Activated naive CD4-positive, alpha-beta T cell treated with anti-CD3 and anti-CD28 coated beads for 36 hours (primary cell): Measurements from ENCODE around the gene MRPL14. TPM values are rescaled to one million over a fixed set of nuclear protein-coding genes. Genes with fewer than 3 reads are reported as not detected.
A peak's percentile ranks its signal among the peaks of the same experiment; 100 is the strongest.

Experiments used
- CTCF ChIA-PET: fragments of 350-600 bp; sonication (Branson Sonifier 250); formaldehyde crosslinking; loops from one replicate; lab custom pipeline; 2021; ENCODE audit warnings: antibody characterized with exemption; lab: Charles Lee
- DNase-seq: peaks from one replicate; pipeline ENCODE4 v3.0.0-alpha.2; 2020
- H3K27ac Mint-ChIP-seq: one replicate; pipeline ENCODE4 v1.8.0; 2021; ENCODE audit warnings: mild to moderate bottlenecking, mixed read lengths
- H3K27me3 Mint-ChIP-seq: one replicate; pipeline ENCODE4 v1.8.0; 2021; ENCODE audit warnings: low read depth, mixed read lengths
- H3K36me3 Mint-ChIP-seq: one replicate; pipeline ENCODE4 v1.8.0; 2021; ENCODE audit warnings: low read depth, mixed read lengths
- H3K4me1 Mint-ChIP-seq: one replicate; pipeline ENCODE4 v1.8.0; 2021; ENCODE audit warnings: low read depth, mixed read lengths
- H3K4me3 Mint-ChIP-seq: one replicate; pipeline ENCODE4 v1.8.0; 2021; ENCODE audit warnings: mild to moderate bottlenecking, moderate library complexity, mixed read lengths
- H3K9me3 Mint-ChIP-seq: one replicate; pipeline ENCODE4 v1.8.0; 2021; ENCODE audit warnings: mixed read lengths
- intact Hi-C: fragments of 100-400 bp; cut with micrococcal nuclease; formaldehyde crosslinking; loops from one replicate; pipeline ENCODE4 v1.15.1; 2023
- total RNA-seq, 2 experiments: library from RNA; stranded (reverse); gene quantifications; one replicate each; pipeline ENCODE4 v1.2.3, GENCODE V29; 2021

The MRPL14 gene
- total RNA-seq, 2 experiments from 2014 or later: 40.9 to 41.0 TPM

GRCh38 chr6:44081753-44082152, 45.5 kb downstream of the MRPL14 start:
- Mint-ChIP-seq H3K36me3 (no peaks in the 10 kb centered on the region), H3K4me3 (no peak overlapping the region), H3K9me3 (no peaks in the 10 kb centered on the region), H3K4me1 (no peaks in the 10 kb centered on the region), H3K27ac (no peak overlapping the region), H3K27me3 (no peaks in the 10 kb centered on the region)
- CTCF ChIA-PET: interaction anchor here (0.7 kb wide), 1 partner anchor 77 kb away, joined by 3 read pairs; no protein-coding TSS in a partner anchor
- DNase-seq: no peak
- intact Hi-C loops: no loop called here

- intact Hi-C loops: no loop called here
- Mint-ChIP-seq H3K4me3 (no peak overlapping the region), H3K27ac (no peak overlapping the region), H3K9me3 (no peaks in the 10 kb centered on the region), H3K36me3 (no peaks in the 10 kb centered on the region), H3K27me3 (no peaks in the 10 kb centered on the region), H3K4me1 (no peaks in the 10 kb centered on the region)
- DNase-seq: no peak
- CTCF ChIA-PET: interaction anchor here (0.6 to 4.0 kb wide), 9 partner anchors 13 to 311 kb away, joined by 3 to 45 read pairs (median 3); partner anchors contain the start of gene VEGFA
These were observed 46.4 kb downstream of the MRPL14 start for GRCh38 chr6:44080561-44081521.

GRCh38 chr6:44079672-44080071, 47.6 kb downstream of the MRPL14 start:
- Mint-ChIP-seq H3K36me3 (no peaks in the 10 kb centered on the region), H3K27ac (no peak overlapping the region), H3K4me1 (peaks cover under 1% of the 10 kb centered on the region), H3K9me3 (no peaks in the 10 kb centered on the region), H3K27me3 (peaks cover under 1% of the 10 kb centered on the region), H3K4me3 (no peak overlapping the region)
- CTCF ChIA-PET: interaction anchor here (0.9 to 4.0 kb wide), 20 partner anchors 12 to 413 kb away, joined by 3 to 45 read pairs (median 4); partner anchors contain the start of gene VEGFA
- DNase-seq: no peak
- intact Hi-C loops: loop anchor here (1.0 kb wide), 5 partner anchors 305 to 471 kb away; no protein-coding TSS in a partner anchor

- CTCF ChIA-PET: interaction anchor here (0.5 to 4.0 kb wide), 40 partner anchors 8 to 494 kb away, joined by 3 to 45 read pairs (median 4); partner anchors contain the start of genes MAD2L1BP and VEGFA
- H3K4me3 Mint-ChIP-seq: no peak overlapping the region
- peaks cover 3% of the 10 kb centered on the region for H3K27me3 Mint-ChIP-seq
- H3K27ac Mint-ChIP-seq: no peak overlapping the region
- no peaks in the 10 kb centered on the region for H3K9me3 Mint-ChIP-seq
- peaks cover 7% of the 10 kb centered on the region for H3K4me1 Mint-ChIP-seq
- no peaks in the 10 kb centered on the region for H3K36me3 Mint-ChIP-seq
- peak; percentile 86 for DNase-seq
- intact Hi-C loops: loop anchor here (1.0 kb wide), 5 partner anchors 305 to 471 kb away; no protein-coding TSS in a partner anchor
These were observed 48.2 kb downstream of the MRPL14 start for GRCh38 chr6:44078827-44079671.

- Mint-ChIP-seq H3K36me3 (no peaks in the 10 kb centered on the region), H3K9me3 (no peaks in the 10 kb centered on the region), H3K4me1 (peaks cover 12% of the 10 kb centered on the region), H3K4me3 (no peak overlapping the region), H3K27me3 (peaks cover 3% of the 10 kb centered on the region), H3K27ac (no peak overlapping the region)
- intact Hi-C loops: no loop called here
- CTCF ChIA-PET: interaction anchor here (0.5 to 4.0 kb wide), 38 partner anchors 8 to 493 kb away, joined by 3 to 45 read pairs (median 4); partner anchors contain the start of genes MAD2L1BP and VEGFA
- no peak for DNase-seq
These were observed 48.9 kb downstream of the MRPL14 start for GRCh38 chr6:44078219-44078826.

GRCh38 chr6:44077214-44077946, 49.9 kb downstream of the MRPL14 start:
- no peak overlapping the region for H3K27ac Mint-ChIP-seq
- CTCF ChIA-PET: interaction anchor here (1.5 to 4.0 kb wide), 5 partner anchors 9 to 410 kb away, joined by 3 to 45 read pairs (median 18); partner anchors contain the start of gene VEGFA
- no peak overlapping the region for H3K4me3 Mint-ChIP-seq
- H3K9me3 Mint-ChIP-seq: no peaks in the 10 kb centered on the region
- peaks cover 3% of the 10 kb centered on the region for H3K27me3 Mint-ChIP-seq
- peaks cover 17% of the 10 kb centered on the region for H3K4me1 Mint-ChIP-seq
- no peak for DNase-seq
- intact Hi-C loops: no loop called here
- H3K36me3 Mint-ChIP-seq: no peaks in the 10 kb centered on the region

- Mint-ChIP-seq H3K4me3 (no peak overlapping the region), H3K4me1 (peaks cover 19% of the 10 kb centered on the region), H3K27me3 (peaks cover 3% of the 10 kb centered on the region), H3K9me3 (no peaks in the 10 kb centered on the region), H3K36me3 (no peaks in the 10 kb centered on the region), H3K27ac (no peak overlapping the region)
- intact Hi-C loops: no loop called here
- DNase-seq: no peak
- CTCF ChIA-PET: interaction anchor here (4.0 kb wide), 1 partner anchor 353 kb away, joined by 38 read pairs; no protein-coding TSS in a partner anchor
These were observed 50.7 kb downstream of the MRPL14 start for GRCh38 chr6:44076356-44077213.

GRCh38 chr6:44075647-44076355, 51.5 kb downstream of the MRPL14 start:
- Mint-ChIP-seq H3K27ac (no peak overlapping the region), H3K9me3 (no peaks in the 10 kb centered on the region), H3K4me3 (no peak overlapping the region), H3K27me3 (peaks cover 3% of the 10 kb centered on the region), H3K4me1 (peaks cover 19% of the 10 kb centered on the region), H3K36me3 (no peaks in the 10 kb centered on the region)
- no peak for DNase-seq
- CTCF ChIA-PET: interaction anchor here (0.6 to 4.0 kb wide), 13 partner anchors 10 to 410 kb away, joined by 3 to 39 read pairs (median 5); partner anchors contain the start of gene VEGFA
- intact Hi-C loops: no loop called here

GRCh38 chr6:44074813-44075646, 52.2 kb downstream of the MRPL14 start:
- Mint-ChIP-seq H3K27me3 (peaks cover 3% of the 10 kb centered on the region), H3K36me3 (no peaks in the 10 kb centered on the region), H3K9me3 (no peaks in the 10 kb centered on the region), H3K4me3 (peak overlapping the region; percentile 73), H3K27ac (no peak overlapping the region), H3K4me1 (peaks cover 19% of the 10 kb centered on the region)
- DNase-seq: no peak
- intact Hi-C loops: loop anchor here (1.0 kb wide), 4 partner anchors 51 to 408 kb away; no protein-coding TSS in a partner anchor
- CTCF ChIA-PET: interaction anchor here (0.6 to 4.0 kb wide), 22 partner anchors 8 to 436 kb away, joined by 3 to 39 read pairs (median 4); partner anchors contain the start of gene VEGFA
